ENCODE data around the gene FAM53A. TPM values are rescaled to one million over a fixed set of nuclear protein-coding genes. Genes with fewer than 3 reads are reported as not detected.

The FAM53A gene
- total and polyA plus RNA-seq, 7 experiments from 2014 or later: 1.2 to 3.6 (median 2.1) TPM

DNA sequence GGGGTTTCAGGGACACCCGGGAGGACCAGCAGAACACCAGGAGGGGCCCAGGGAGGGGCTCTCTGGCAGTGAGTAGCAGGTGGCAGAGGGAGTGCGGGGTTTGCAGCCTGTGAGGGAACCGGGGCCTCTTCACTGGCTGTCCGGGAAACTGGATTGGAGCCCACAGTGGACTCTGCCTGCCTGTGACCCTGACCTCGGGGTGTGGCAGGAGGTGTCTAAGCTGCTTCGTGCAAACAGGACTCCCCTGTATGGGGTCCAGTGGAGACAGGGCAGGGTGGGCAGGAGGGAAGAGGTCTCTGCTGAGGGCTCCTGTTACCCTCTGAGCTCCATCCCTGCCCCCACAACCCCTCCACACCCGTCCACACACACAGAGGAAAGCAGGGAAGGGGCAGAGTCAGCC is 50.1 kb downstream of the FAM53A start:
- DNase-seq (no peak), ATAC-seq (no peak)
- no peaks in the 10 kb centered on the region for H3K36me3 ChIP-seq (ENCODE audit: control insufficient read depth in 2 of 3, insufficient read depth in 3 of 3, low read length in 3 of 3)
- peaks cover 0 to 6% (median 0%) of the 10 kb centered on the region in 5 donors for H3K27me3 Mint-ChIP-seq
- peaks cover 0 to 1% of the 10 kb centered on the region in 2 donors for H3K4me1 ChIP-seq (ENCODE audit: control insufficient read depth in 2 of 2, insufficient read depth in 2 of 2, low read length in 2 of 2)
- H3K4me3 ChIP-seq (ENCODE audit: low read length): no peak overlapping the region
- H3K9me3 ChIP-seq (ENCODE audit: control insufficient read depth in 2 of 3, low read length in 3 of 3): no peaks in the 10 kb centered on the region
- no peaks in the 10 kb centered on the region for H3K27me3 ChIP-seq (ENCODE audit: control insufficient read depth in 2 of 2, insufficient read depth in 2 of 2, low read length in 2 of 2)
- H3K36me3 Mint-ChIP-seq: no peaks in the 10 kb centered on the region
- H3K27ac ChIP-seq (ENCODE audit: low read depth, low read length): no peak overlapping the region
- no peaks in the 10 kb centered on the region for H3K4me1 Mint-ChIP-seq
- no peak overlapping the region for H3K27ac Mint-ChIP-seq
- peaks cover 0 to 1% (median 0%) of the 10 kb centered on the region in 11 donors for H3K9me3 Mint-ChIP-seq
- no peak overlapping the region for H3K4me3 Mint-ChIP-seq
- POLR2A ChIA-PET: no interaction called here
- CTCF ChIA-PET: interaction anchor here (0.7 kb wide), 1 partner anchor 59 kb away, joined by 3 read pairs; no protein-coding TSS in a partner anchor
- intact Hi-C loops (cut with micrococcal nuclease): no loop called here

- no peaks in the 10 kb centered on the region for H3K36me3 Mint-ChIP-seq
- Histone ChIP-seq H3K4me3 (ENCODE audit: low read length) (no peak overlapping the region), H3K4me1 (ENCODE audit: control insufficient read depth in 2 of 2, insufficient read depth in 2 of 2, low read length in 2 of 2) (peaks cover 0 to 4% of the 10 kb centered on the region in 2 donors), H3K27me3 (ENCODE audit: control insufficient read depth in 2 of 2, insufficient read depth in 2 of 2, low read length in 2 of 2) (no peaks in the 10 kb centered on the region), H3K9me3 (ENCODE audit: control insufficient read depth in 2 of 3, low read length in 3 of 3) (no peaks in the 10 kb centered on the region), H3K27ac (ENCODE audit: low read depth, low read length) (no peak overlapping the region), H3K36me3 (ENCODE audit: control insufficient read depth in 2 of 3, insufficient read depth in 3 of 3, low read length in 3 of 3) (no peaks in the 10 kb centered on the region)
- no peaks in the 10 kb centered on the region for H3K4me1 Mint-ChIP-seq
- peaks cover 0 to 6% (median 0%) of the 10 kb centered on the region in 5 donors for H3K27me3 Mint-ChIP-seq
- ATAC-seq: no peak
- H3K27ac Mint-ChIP-seq: peak overlapping the region in 2 of 9 donors; percentile 4 to 10
- POLR2A ChIA-PET: no interaction called here
- intact Hi-C loops (cut with micrococcal nuclease): no loop called here
- peaks cover 0 to 1% (median 0%) of the 10 kb centered on the region in 11 donors for H3K9me3 Mint-ChIP-seq
- CTCF ChIA-PET: interaction anchor here (0.6 kb wide), 1 partner anchor 80 kb away, joined by 4 read pairs; the partner anchor contains the start of gene SLBP
- H3K4me3 Mint-ChIP-seq: no peak overlapping the region
- no peak for DNase-seq
These were observed 51.7 kb downstream of the FAM53A start for GRCh38 chr4:1632109-1633104.

DNA sequence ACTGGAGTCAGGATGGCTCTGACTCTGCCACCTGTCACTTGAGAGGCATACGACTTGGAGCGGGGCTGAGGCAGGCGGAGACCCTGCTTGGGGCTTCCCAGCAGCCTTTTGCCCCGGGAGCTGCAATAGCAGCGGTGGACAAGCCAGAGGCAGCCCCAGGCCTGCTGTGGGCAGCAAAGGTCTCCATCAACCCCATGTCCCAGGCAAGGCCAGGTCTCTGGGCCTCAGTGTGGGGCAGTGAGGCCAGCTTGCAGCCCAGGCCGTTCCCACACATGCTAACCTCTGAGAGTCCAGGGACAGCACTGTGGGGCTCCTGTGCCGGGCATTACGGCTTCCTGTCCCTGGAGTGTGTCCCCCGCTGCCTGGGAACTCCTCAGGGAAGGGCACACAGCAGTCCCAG is 53.0 kb downstream of the FAM53A start:
- no peaks in the 10 kb centered on the region for H3K9me3 ChIP-seq (ENCODE audit: control insufficient read depth in 2 of 3, low read length in 3 of 3)

DNA sequence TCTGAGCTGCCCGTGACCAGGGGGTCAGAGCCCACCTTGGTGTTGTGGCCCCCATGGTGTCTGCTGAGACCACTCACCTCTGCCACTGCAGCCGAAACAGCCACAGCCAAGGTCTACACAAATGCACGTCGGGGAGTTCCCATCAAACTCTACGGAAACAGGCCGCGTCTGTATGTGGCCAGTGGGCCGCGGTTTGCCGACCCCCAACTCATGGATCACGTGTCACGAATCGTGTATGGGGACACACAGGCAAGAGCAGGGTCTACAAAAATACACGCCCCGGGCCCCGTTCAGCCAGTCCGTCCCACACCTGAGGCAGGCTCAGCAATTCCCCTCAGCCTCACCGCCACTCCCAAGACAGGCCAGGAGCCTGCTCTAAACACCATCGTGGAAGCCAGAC is 53.8 kb downstream of the FAM53A start:
- peaks cover 0 to 6% (median 0%) of the 10 kb centered on the region in 5 donors for H3K27me3 Mint-ChIP-seq
- CTCF ChIA-PET: interaction anchor here (1.1 to 2.1 kb wide), 6 partner anchors 13 to 278 kb away, joined by 3 to 13 read pairs (median 6); no protein-coding TSS in a partner anchor
- Histone ChIP-seq H3K36me3 (ENCODE audit: control insufficient read depth in 2 of 3, insufficient read depth in 3 of 3, low read length in 3 of 3) (no peaks in the 10 kb centered on the region), H3K9me3 (ENCODE audit: control insufficient read depth in 2 of 3, low read length in 3 of 3) (no peaks in the 10 kb centered on the region), H3K27ac (ENCODE audit: low read depth, low read length) (no peak overlapping the region), H3K4me3 (ENCODE audit: low read length) (no peak overlapping the region), H3K4me1 (ENCODE audit: control insufficient read depth in 2 of 2, insufficient read depth in 2 of 2, low read length in 2 of 2) (peaks cover 0 to 4% of the 10 kb centered on the region in 2 donors), H3K27me3 (ENCODE audit: control insufficient read depth in 2 of 2, insufficient read depth in 2 of 2, low read length in 2 of 2) (no peaks in the 10 kb centered on the region)
- DNase-seq: no peak
- no peaks in the 10 kb centered on the region for H3K36me3 Mint-ChIP-seq
- intact Hi-C loops (cut with micrococcal nuclease): no loop called here
- no peak for ATAC-seq
- H3K4me1 Mint-ChIP-seq: no peaks in the 10 kb centered on the region
- POLR2A ChIA-PET: interaction anchor here (0.9 kb wide), 1 partner anchor 24 kb away, joined by 4 read pairs; no protein-coding TSS in a partner anchor
- H3K27ac Mint-ChIP-seq: no peak overlapping the region
- H3K4me3 Mint-ChIP-seq: no peak overlapping the region
- peaks cover 0 to 1% (median 0%) of the 10 kb centered on the region in 11 donors for H3K9me3 Mint-ChIP-seq

More for the DNA sequence above, 53.0 kb downstream of the FAM53A start:
- H3K9me3 Mint-ChIP-seq: peaks cover 0 to 1% (median 0%) of the 10 kb centered on the region in 11 donors
- no peak for DNase-seq
- peaks cover 0 to 4% of the 10 kb centered on the region in 2 donors for H3K4me1 ChIP-seq (ENCODE audit: control insufficient read depth in 2 of 2, insufficient read depth in 2 of 2, low read length in 2 of 2)
- ChIA-PET CTCF (interaction anchor here (2.0 kb wide), 1 partner anchor 14 kb away, joined by 5 read pairs; no protein-coding TSS in a partner anchor), POLR2A (no interaction called here)
- intact Hi-C loops (cut with micrococcal nuclease): no loop called here
- no peaks in the 10 kb centered on the region for H3K4me1 Mint-ChIP-seq
- H3K27me3 Mint-ChIP-seq: peaks cover 0 to 6% (median 0%) of the 10 kb centered on the region in 5 donors
- H3K27ac ChIP-seq (ENCODE audit: low read depth, low read length): no peak overlapping the region
- H3K4me3 ChIP-seq (ENCODE audit: low read length): no peak overlapping the region
- H3K4me3 Mint-ChIP-seq: no peak overlapping the region
- no peaks in the 10 kb centered on the region for H3K36me3 Mint-ChIP-seq
- no peaks in the 10 kb centered on the region for H3K36me3 ChIP-seq (ENCODE audit: control insufficient read depth in 2 of 3, insufficient read depth in 3 of 3, low read length in 3 of 3)
- no peak for ATAC-seq
- no peak overlapping the region for H3K27ac Mint-ChIP-seq
- H3K27me3 ChIP-seq (ENCODE audit: control insufficient read depth in 2 of 2, insufficient read depth in 2 of 2, low read length in 2 of 2): no peaks in the 10 kb centered on the region

DNA sequence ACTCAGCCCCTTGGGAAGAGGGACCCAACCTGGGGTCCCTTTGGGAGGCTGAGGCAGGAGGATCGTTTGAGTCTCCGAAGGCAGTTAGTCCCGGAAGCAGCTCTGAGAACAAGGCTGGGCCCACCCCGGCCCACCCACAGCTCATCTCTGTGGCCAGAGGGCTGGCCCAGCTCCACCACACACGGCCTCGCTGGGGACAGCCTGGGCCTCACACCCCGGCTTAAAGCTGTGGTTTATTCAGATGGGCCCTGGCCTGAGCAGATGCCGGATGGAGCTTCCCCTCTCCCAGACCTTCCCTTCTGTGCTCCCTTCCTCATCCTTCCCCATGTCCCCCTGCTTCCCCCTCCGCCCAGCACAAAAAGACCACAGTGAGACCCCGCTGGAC is 54.4 kb downstream of the FAM53A start:
- H3K9me3 Mint-ChIP-seq: no peaks in the 10 kb centered on the region
- Histone ChIP-seq H3K27me3 (ENCODE audit: control insufficient read depth in 2 of 2, insufficient read depth in 2 of 2, low read length in 2 of 2) (no peaks in the 10 kb centered on the region), H3K36me3 (ENCODE audit: control insufficient read depth in 2 of 3, insufficient read depth in 3 of 3, low read length in 3 of 3) (no peaks in the 10 kb centered on the region), H3K9me3 (ENCODE audit: control insufficient read depth in 2 of 3, low read length in 3 of 3) (no peaks in the 10 kb centered on the region), H3K4me3 (ENCODE audit: low read length) (no peak overlapping the region), H3K4me1 (ENCODE audit: control insufficient read depth in 2 of 2, insufficient read depth in 2 of 2, low read length in 2 of 2) (peaks cover 0 to 4% of the 10 kb centered on the region in 2 donors), H3K27ac (ENCODE audit: low read depth, low read length) (no peak overlapping the region)
- H3K4me3 Mint-ChIP-seq: no peak overlapping the region
- H3K27me3 Mint-ChIP-seq: peaks cover 0 to 6% (median 0%) of the 10 kb centered on the region in 5 donors
- no peak for DNase-seq
- intact Hi-C loops (cut with micrococcal nuclease): loop anchor here (1.0 kb wide), 2 partner anchors 273 to 499 kb away; no protein-coding TSS in a partner anchor
- no peaks in the 10 kb centered on the region for H3K4me1 Mint-ChIP-seq
- no peak for ATAC-seq
- CTCF ChIA-PET: interaction anchor here (0.6 to 2.1 kb wide), 10 partner anchors 13 to 508 kb away, joined by 3 to 13 read pairs (median 4); no protein-coding TSS in a partner anchor
- H3K27ac Mint-ChIP-seq: no peak overlapping the region
- POLR2A ChIA-PET: interaction anchor here (0.9 kb wide), 1 partner anchor 23 kb away, joined by 4 read pairs; no protein-coding TSS in a partner anchor
- H3K36me3 Mint-ChIP-seq: no peaks in the 10 kb centered on the region

- Histone ChIP-seq H3K4me3 (ENCODE audit: low read length) (no peak overlapping the region), H3K27ac (ENCODE audit: low read depth, low read length) (no peak overlapping the region), H3K36me3 (ENCODE audit: control insufficient read depth in 2 of 3, insufficient read depth in 3 of 3, low read length in 3 of 3) (no peaks in the 10 kb centered on the region), H3K27me3 (ENCODE audit: control insufficient read depth in 2 of 2, insufficient read depth in 2 of 2, low read length in 2 of 2) (no peaks in the 10 kb centered on the region), H3K9me3 (ENCODE audit: control insufficient read depth in 2 of 3, low read length in 3 of 3) (no peaks in the 10 kb centered on the region), H3K4me1 (ENCODE audit: control insufficient read depth in 2 of 2, insufficient read depth in 2 of 2, low read length in 2 of 2) (peaks cover 0 to 4% of the 10 kb centered on the region in 2 donors)
- Mint-ChIP-seq H3K9me3 (no peaks in the 10 kb centered on the region), H3K36me3 (no peaks in the 10 kb centered on the region), H3K27me3 (peaks cover 0 to 6% (median 0%) of the 10 kb centered on the region in 5 donors), H3K4me3 (no peak overlapping the region), H3K4me1 (no peaks in the 10 kb centered on the region), H3K27ac (no peak overlapping the region)
- ATAC-seq: peak; percentile 82
- CTCF ChIA-PET: interaction anchor here (0.6 to 2.1 kb wide), 11 partner anchors 12 to 595 kb away, joined by 3 to 13 read pairs (median 4); no protein-coding TSS in a partner anchor
- intact Hi-C loops (cut with micrococcal nuclease): loop anchor here (1.0 kb wide), 2 partner anchors 273 to 499 kb away; no protein-coding TSS in a partner anchor
- POLR2A ChIA-PET: interaction anchor here (0.9 kb wide), 1 partner anchor 23 kb away, joined by 4 read pairs; no protein-coding TSS in a partner anchor
- DNase-seq: peak; percentile 47 to 81 (median 63)
These were observed 55.0 kb downstream of the FAM53A start for GRCh38 chr4:1628892-1629698.

All from naive thymus-derived CD4-positive, alpha-beta T cell (primary cell).